A549 (cell line): ENCODE results near the gene CFAP58. TPM values are rescaled to one million over a fixed set of nuclear protein-coding genes. Genes with fewer than 3 reads are reported as not detected.

Source experiments
- ATAC-seq, 2 experiments: fragments of 200-7000 bp in 1 of 2; fragments of >200 bp in 1 of 2; cut with Nextera tagmentation in 1 of 2; cut with Tn5 transposase in 1 of 2; 3 replicates each; pipeline versions ENCODE4 v1.8.0 to v1.9.1; 2018 to 2020; ENCODE audit warnings: mild to moderate bottlenecking in 1 of 2, moderate library complexity in 1 of 2
- CTCF ChIA-PET: fragments of 300-600 bp; sonication (Branson Sonifier 250); formaldehyde crosslinking; extraction: SDS; loops from one replicate; lab custom pipeline; 2021; ENCODE audit warnings: antibody characterized with exemption, inconsistent platforms; lab: Yijun Ruan, JAX
- POLR2A ChIA-PET: fragments of 350-600 bp; formaldehyde crosslinking; extraction: SDS; loops from one replicate; lab custom pipeline; 2021; ENCODE audit warnings: antibody characterized with exemption, inconsistent platforms; lab: Yijun Ruan, JAX
- DNase-seq, 2 experiments: peaks; one replicate each; pipeline versions ENCODE4 v3.0.0 to v3.0.0-alpha.2; 2011 to 2016; ENCODE audit warnings: low read depth in 1 of 2, low spot score in 1 of 2
- FAIRE-seq: peaks from 2 replicates; lab custom pipeline; 2011; peaks lifted over from hg19 to GRCh38; lab: Jason Lieb, UNC
- H3K27ac ChIP-seq, 2 experiments: fragments of >200 bp; sonication (Bioruptor Twin); formaldehyde crosslinking; 3 replicates each; pipeline ENCODE4 v1.5.1; 2016 to 2017
- H3K4me1 ChIP-seq: fragments of >200 bp; sonication (Bioruptor Twin); formaldehyde crosslinking; 3 replicates; pipeline ENCODE4 v1.6.1; 2016
- H3K4me2 ChIP-seq: fragments of >200 bp; sonication (Bioruptor Twin); formaldehyde crosslinking; 3 replicates; pipeline ENCODE4 v1.6.1; 2016
- H3K4me3 ChIP-seq: fragments of >200 bp; sonication (Bioruptor Twin); formaldehyde crosslinking; 3 replicates; pipeline ENCODE4 v1.5.1; 2016
- H3K9me3 ChIP-seq: fragments of >200 bp; sonication (Bioruptor Twin); formaldehyde crosslinking; 3 replicates; pipeline ENCODE4 v1.6.1; 2016
- BHLHE40 ChIP-seq: IDR thresholded peaks from 2 replicates; pipeline ENCODE4 v1.6.1; 2012; ENCODE audit warnings: low read depth, low read length, inconsistent platforms
- CBX8 ChIP-seq: fragments of 200-600 bp; sonication (generic); IDR thresholded peaks from 2 replicates; pipeline ENCODE4 v1.6.1; 2016
- CHD2 ChIP-seq: fragments of 150-350 bp; IDR thresholded peaks from 2 replicates; pipeline ENCODE4 v1.6.1; 2014; ENCODE audit warnings: low read length; ENCODE audit not compliant: partially characterized antibody
- CHD4 ChIP-seq: fragments of 200-600 bp; sonication (generic); IDR thresholded peaks from 2 replicates; pipeline ENCODE4 v1.6.1; 2016; ENCODE audit warnings: antibody characterized with exemption, mild to moderate bottlenecking, borderline replicate concordance
- EHF ChIP-seq: fragments of 250-450 bp; sonication (Bioruptor Pico); IDR thresholded peaks from 2 replicates; pipeline ENCODE4 v1.5.0; 2020; ENCODE audit warnings: mild to moderate bottlenecking
- FOSB ChIP-seq: fragments of 250-450 bp; sonication (Bioruptor Pico); IDR thresholded peaks from 2 replicates; pipeline ENCODE4 v1.5.0; 2020; ENCODE audit warnings: mild to moderate bottlenecking, moderate library complexity
- FOXS1 ChIP-seq: fragments of 250-450 bp; sonication (Bioruptor Pico); IDR thresholded peaks from 2 replicates; pipeline ENCODE4 v1.5.0; 2020; ENCODE audit warnings: mild to moderate bottlenecking, moderate library complexity
- HEYL ChIP-seq: fragments of 250-450 bp; sonication (Bioruptor Pico); IDR thresholded peaks from 2 replicates; pipeline ENCODE4 v1.8.0; 2021; ENCODE audit warnings: mild to moderate bottlenecking, moderate library complexity
- HOXA7 ChIP-seq: fragments of 250-450 bp; sonication (Bioruptor Pico); IDR thresholded peaks from 2 replicates; pipeline ENCODE4 v1.5.0; 2020; ENCODE audit warnings: mild to moderate bottlenecking, moderate library complexity
- HOXB13 ChIP-seq: fragments of 250-450 bp; sonication (Bioruptor Pico); IDR thresholded peaks from 2 replicates; pipeline ENCODE4 v1.5.0; 2020; ENCODE audit warnings: low read depth, mild to moderate bottlenecking, moderate library complexity
- JUN ChIP-seq, 2 experiments: fragments of >200 bp; sonication (Bioruptor Twin); formaldehyde crosslinking; IDR thresholded peaks; 2 replicates in 1 of 2; 3 replicates in 1 of 2; pipeline ENCODE4 v1.6.1; 2016 to 2017
- JUNB ChIP-seq: fragments of >200 bp; sonication (Bioruptor Twin); formaldehyde crosslinking; IDR thresholded peaks from 2 replicates; pipeline ENCODE4 v1.6.1; 2016
- MAFK ChIP-seq: fragments of 450-650 bp; IDR thresholded peaks from 2 replicates; pipeline ENCODE4 v1.6.1; 2014; ENCODE audit not compliant: partially characterized antibody
- NFE2L2 ChIP-seq: fragments of 150-350 bp; conservative IDR thresholded peaks from 2 replicates; pipeline ENCODE4 v1.6.1; 2014; ENCODE audit warnings: low read length
- NR3C1 ChIP-seq: fragments of >200 bp; sonication (Bioruptor Twin); formaldehyde crosslinking; IDR thresholded peaks from 3 replicates; pipeline ENCODE4 v1.6.1; 2017
- PHF8 ChIP-seq: fragments of 200-600 bp; sonication (generic); IDR thresholded peaks from 2 replicates; pipeline ENCODE4 v1.6.1; 2016; ENCODE audit warnings: low read depth, mild to moderate bottlenecking, antibody characterized with exemption, moderate library complexity, borderline replicate concordance
- POLR2A ChIP-seq: IDR thresholded peaks from 2 replicates; pipeline ENCODE4 v1.6.1; 2012; ENCODE audit warnings: mild to moderate bottlenecking, low read length
- RNF2 ChIP-seq: fragments of 200-600 bp; sonication (generic); IDR thresholded peaks from 2 replicates; pipeline ENCODE4 v1.6.1; 2016; ENCODE audit warnings: low read depth, mild to moderate bottlenecking, antibody characterized with exemption, moderate library complexity, borderline replicate concordance
- SREBF2 ChIP-seq: fragments of 450-650 bp; IDR thresholded peaks from 2 replicates; pipeline ENCODE4 v1.6.1; 2014; ENCODE audit warnings: mild to moderate bottlenecking, moderate library complexity
- ZFP36 ChIP-seq: fragments of 450-650 bp; IDR thresholded peaks from 2 replicates; pipeline ENCODE4 v1.6.1; 2014; ENCODE audit warnings: borderline replicate concordance; ENCODE audit not compliant: partially characterized antibody
- WGBS: methylation state at CpG from one replicate; pipeline ENCODE4 v1.1.6; 2017; ENCODE audit errors: missing lambda C conversion rate; 5-methylcytosine and 5-hydroxymethylcytosine counted together
- polyA plus RNA-seq, 4 experiments: library from polyadenylated mRNA; depleted of rRNA in 3 of 4; stranded (reverse); fragments of >200 nt; fragmentation: RNase III in 1 of 4; extraction: RNeasy Plus Mini Kit Qiagen cat#74134 plus additional on column Dnase treatment in 1 of 4; gene quantifications; 2 replicates in 3 of 4; 3 replicates in 1 of 4; pipeline ENCODE4 v1.2.3, GENCODE V29; 2011 to 2017
- TF ChIP-seq, protein P1 (sequence below): IDR thresholded peaks from 2 replicates; pipeline ENCODE4 v1.6.1; 2012
- TF ChIP-seq, protein P2 (sequence below): fragments of 250-450 bp; sonication (Bioruptor Pico); IDR thresholded peaks from 2 replicates; pipeline ENCODE4 v1.5.0; 2021; ENCODE audit warnings: mild to moderate bottlenecking, moderate library complexity, borderline replicate concordance
- TF ChIP-seq, protein P3 (sequence below): fragments of 150-350 bp; IDR thresholded peaks from 2 replicates; pipeline ENCODE4 v1.6.1; 2014; ENCODE audit warnings: low read depth, mild to moderate bottlenecking, low read length

Gene CFAP58
- polyA plus RNA-seq, 2 of the 4 experiments (the other 2 are of a cell fraction), result 0.22 to 0.25 TPM

DNA sequence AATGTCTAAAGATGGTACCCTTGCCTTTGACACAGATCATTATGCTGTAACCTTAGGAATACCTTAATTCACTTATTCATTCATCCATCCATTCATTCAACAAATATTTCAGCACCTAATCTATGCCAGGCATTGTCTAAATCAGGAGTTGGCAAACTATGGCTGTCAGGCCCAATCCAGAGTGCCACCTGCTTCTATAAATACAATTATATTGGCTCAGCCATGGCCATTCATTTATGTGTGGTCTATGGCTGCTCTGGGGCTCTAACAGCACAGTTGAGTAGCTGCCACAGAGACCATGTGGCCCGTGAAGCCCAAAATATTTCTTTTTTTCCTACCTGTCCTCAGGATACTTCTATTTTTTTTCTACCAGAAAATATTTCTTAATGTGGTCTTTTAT, 9.4 kb upstream of the CFAP58 start:
- no peak overlapping the region for H3K27ac ChIP-seq
- 80% methylated on average over 1 of the region's 1 CpG for WGBS
- CTCF ChIA-PET, result interaction anchor here (1.2 to 13.2 kb wide), 3 partner anchors 9 to 53 kb away, joined by 4 to 339 read pairs (median 267); no protein-coding TSS in a partner anchor

DNA sequence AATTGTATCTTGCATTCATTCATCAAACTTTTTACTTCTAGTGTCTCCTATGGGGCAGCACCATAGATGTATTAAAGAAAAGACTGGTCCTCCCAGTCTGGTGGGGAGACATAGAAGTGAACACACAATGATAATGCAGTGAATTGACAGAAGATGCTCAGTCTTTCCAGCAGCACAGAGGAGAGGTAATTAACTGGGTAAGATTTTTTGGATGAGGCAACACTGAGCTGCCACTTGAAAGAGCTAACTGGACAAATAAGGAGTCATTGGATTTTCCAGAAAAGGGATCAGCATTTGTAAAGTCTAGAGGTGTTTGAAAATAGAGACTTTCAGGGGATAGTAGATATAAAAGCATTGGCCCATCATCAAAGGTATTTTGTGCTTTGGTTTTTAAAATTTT, 8.1 kb upstream of the CFAP58 start:
- peaks cover 12% of the 10 kb centered on the region for H3K4me1 ChIP-seq
- no peak overlapping the region for H3K27ac ChIP-seq
- H3K9me3 ChIP-seq, result no peaks in the 10 kb centered on the region
- H3K4me3 ChIP-seq, result no peak overlapping the region
- ChIA-PET POLR2A (no interaction called here), CTCF (interaction anchor here (0.7 to 13.2 kb wide), 5 partner anchors 8 to 746 kb away, joined by 3 to 339 read pairs (median 16); no protein-coding TSS in a partner anchor)
- no peak overlapping the region for H3K4me2 ChIP-seq
- TF ChIP-seq HOXA7 (CRISPR knock-in tag) (no peak), ZFP36 (no peak), CHD2 (no peak), POLR2A (no peak), NFE2L2 (no peak)
- ATAC-seq, result no peak
- no peak for FAIRE-seq
- DNase-seq, result no peak

More for the DNA sequence above, 9.4 kb upstream of the CFAP58 start:
- POLR2A ChIA-PET, result no interaction called here
- ATAC-seq, result no peak
- Histone ChIP-seq H3K9me3 (no peaks in the 10 kb centered on the region), H3K4me3 (no peak overlapping the region), H3K4me1 (peaks cover 15% of the 10 kb centered on the region), H3K4me2 (no peak overlapping the region)
- no peak for TF ChIP-seq HOXB13 (CRISPR knock-in tag)
- TF ChIP-seq SREBF2, result no peak
- no peak for TF ChIP-seq HEYL (CRISPR knock-in tag)
- no peak for FAIRE-seq
- no peak for DNase-seq

DNA sequence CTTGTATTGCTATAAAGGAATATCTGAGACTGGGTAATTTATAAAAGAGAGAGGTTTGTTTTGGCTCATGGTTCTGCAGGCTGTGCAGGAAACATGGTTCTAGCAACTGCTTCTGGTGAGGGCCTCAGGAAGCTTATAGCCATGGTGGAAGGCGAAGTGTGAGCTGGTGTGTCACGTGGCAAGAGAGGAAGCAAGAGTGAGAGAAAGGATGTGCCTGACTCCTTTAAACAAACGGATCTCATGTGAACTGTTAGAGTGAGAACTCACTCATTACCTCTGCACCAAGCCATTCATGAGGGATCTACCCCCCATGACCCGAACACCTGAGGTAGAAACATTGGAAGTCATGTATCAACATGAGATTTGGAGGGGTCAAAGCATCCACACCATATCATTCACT, 7.7 kb upstream of the CFAP58 start:
- TF ChIP-seq NFE2L2 (no peak), PHF8 (no peak), HOXB13 (CRISPR knock-in tag) (no peak)
- H3K27ac ChIP-seq, result no peak overlapping the region
- ChIA-PET CTCF (interaction anchor here (1.0 to 13.2 kb wide), 5 partner anchors 11 to 72 kb away, joined by 3 to 339 read pairs (median 16); no protein-coding TSS in a partner anchor), POLR2A (no interaction called here)
- no peak overlapping the region for H3K4me3 ChIP-seq
- H3K4me1 ChIP-seq, result peaks cover 11% of the 10 kb centered on the region
- WGBS, result 66% methylated on average over 4 of the region's 4 CpGs
- ATAC-seq (no peak), FAIRE-seq (no peak), DNase-seq (no peak)
- no peaks in the 10 kb centered on the region for H3K9me3 ChIP-seq
- H3K4me2 ChIP-seq, result no peak overlapping the region

DNA sequence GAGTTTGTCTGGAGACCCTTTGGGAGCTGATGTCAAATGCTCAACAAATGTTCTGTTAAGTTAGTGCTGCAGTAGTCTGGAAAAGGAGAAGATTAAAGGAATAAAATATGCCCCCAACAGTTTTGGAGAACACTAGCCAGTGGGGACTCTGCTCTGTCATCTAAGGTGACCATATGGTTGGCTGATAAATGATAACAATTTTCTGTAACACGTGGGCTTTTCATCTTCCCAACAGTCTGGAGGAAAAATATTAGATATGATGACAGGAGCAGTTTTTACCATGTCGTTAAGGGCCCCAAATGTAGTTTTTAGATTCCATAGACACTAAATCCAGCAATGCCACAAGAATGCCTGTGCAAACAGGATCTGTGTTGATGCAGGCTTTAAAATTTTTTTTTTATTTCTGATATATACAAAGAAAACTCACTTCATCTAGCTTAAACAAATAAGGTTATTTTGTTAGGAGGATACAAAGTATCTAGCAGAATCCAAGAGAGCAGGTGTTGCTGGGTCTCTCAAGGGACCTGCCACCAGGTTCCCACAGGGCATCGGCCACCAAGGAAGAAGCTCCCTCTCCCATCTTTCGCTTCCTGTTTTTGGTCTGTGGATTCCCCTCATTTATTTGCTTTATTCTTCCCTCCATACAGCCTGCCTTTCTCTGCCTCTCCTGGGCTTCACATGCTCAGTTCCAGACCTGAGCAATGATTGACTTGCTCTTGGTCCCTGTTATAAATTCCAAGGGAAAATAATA, 6.2 kb upstream of the CFAP58 start:
- Histone ChIP-seq H3K4me2 (no peak overlapping the region), H3K4me3 (no peak overlapping the region), H3K9me3 (no peaks in the 10 kb centered on the region), H3K4me1 (peaks cover 11% of the 10 kb centered on the region), H3K27ac (no peak overlapping the region)
- ATAC-seq (no peak), DNase-seq (no peak), FAIRE-seq (no peak)
- ChIA-PET POLR2A (no interaction called here), CTCF (interaction anchor here (1.1 to 13.2 kb wide), 7 partner anchors 9 to 73 kb away, joined by 3 to 339 read pairs (median 45); partner anchors contain the start of gene ITPRIP)
- TF ChIP-seq NR3C1, result no peak
- TF ChIP-seq MAFK, result peak; percentile 6
- TF ChIP-seq EHF, result no peak
- no peak for TF ChIP-seq RNF2
- TF ChIP-seq FOSB (CRISPR knock-in tag), result no peak
- TF ChIP-seq, protein P1, sequence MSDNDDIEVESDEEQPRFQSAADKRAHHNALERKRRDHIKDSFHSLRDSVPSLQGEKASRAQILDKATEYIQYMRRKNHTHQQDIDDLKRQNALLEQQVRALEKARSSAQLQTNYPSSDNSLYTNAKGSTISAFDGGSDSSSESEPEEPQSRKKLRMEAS, result no peak
- no peak for TF ChIP-seq FOXS1 (CRISPR knock-in tag)
- WGBS, result 54% methylated on average over 4 of the region's 4 CpGs

DNA sequence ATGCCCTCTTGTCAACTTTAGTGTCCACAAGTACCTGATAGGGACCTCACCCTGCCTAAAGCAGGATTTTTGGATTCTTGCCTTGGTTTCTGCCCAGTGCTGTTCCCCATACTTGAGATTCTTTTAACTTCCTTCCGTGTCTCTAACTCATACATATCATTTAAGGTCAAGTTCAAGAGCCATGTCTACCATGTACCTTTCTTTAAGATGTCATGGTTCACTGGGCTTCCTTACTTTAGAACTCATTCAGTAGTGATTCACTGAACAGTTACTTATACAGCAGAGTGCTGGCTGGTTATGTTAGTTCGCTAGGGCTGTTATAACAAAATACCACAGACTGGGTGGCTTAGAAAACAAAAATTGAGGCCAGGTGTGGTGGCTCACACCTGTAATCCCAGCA, 5.0 kb upstream of the CFAP58 start:
- peaks cover 16% of the 10 kb centered on the region for H3K4me1 ChIP-seq
- no peak overlapping the region for H3K4me3 ChIP-seq
- no peak overlapping the region for H3K4me2 ChIP-seq
- ATAC-seq, result no peak
- 78% methylated on average over 2 of the region's 2 CpGs for WGBS
- no peak for DNase-seq
- ChIA-PET CTCF (interaction anchor here (3.2 to 13.2 kb wide), 6 partner anchors 12 to 71 kb away, joined by 36 to 339 read pairs (median 104); partner anchors contain the start of gene ITPRIP), POLR2A (no interaction called here)
- H3K9me3 ChIP-seq, result no peaks in the 10 kb centered on the region
- H3K27ac ChIP-seq, result peak overlapping the region in 1 of 2 experiments; percentile 74; a peak in 3 of 6 replicates
- FAIRE-seq, result peak; percentile 23
- TF ChIP-seq CHD4 (no peak), NR3C1 (no peak), JUNB (no peak), FOXS1 (CRISPR knock-in tag) (no peak), CHD2 (no peak), BHLHE40 (no peak), CBX8 (no peak), JUN (IDR thresholded peaks at IDR 0.05) (no peak), RNF2 (no peak)
- TF ChIP-seq, protein P2, sequence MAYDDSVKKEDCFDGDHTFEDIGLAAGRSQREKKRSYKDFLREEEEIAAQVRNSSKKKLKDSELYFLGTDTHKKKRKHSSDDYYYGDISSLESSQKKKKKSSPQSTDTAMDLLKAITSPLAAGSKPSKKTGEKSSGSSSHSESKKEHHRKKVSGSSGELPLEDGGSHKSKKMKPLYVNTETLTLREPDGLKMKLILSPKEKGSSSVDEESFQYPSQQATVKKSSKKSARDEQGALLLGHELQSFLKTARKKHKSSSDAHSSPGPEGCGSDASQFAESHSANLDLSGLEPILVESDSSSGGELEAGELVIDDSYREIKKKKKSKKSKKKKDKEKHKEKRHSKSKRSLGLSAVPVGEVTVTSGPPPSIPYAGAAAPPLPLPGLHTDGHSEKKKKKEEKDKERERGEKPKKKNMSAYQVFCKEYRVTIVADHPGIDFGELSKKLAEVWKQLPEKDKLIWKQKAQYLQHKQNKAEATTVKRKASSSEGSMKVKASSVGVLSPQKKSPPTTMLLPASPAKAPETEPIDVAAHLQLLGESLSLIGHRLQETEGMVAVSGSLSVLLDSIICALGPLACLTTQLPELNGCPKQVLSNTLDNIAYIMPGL (CRISPR knock-in tag), result no peak
- TF ChIP-seq, protein P3, sequence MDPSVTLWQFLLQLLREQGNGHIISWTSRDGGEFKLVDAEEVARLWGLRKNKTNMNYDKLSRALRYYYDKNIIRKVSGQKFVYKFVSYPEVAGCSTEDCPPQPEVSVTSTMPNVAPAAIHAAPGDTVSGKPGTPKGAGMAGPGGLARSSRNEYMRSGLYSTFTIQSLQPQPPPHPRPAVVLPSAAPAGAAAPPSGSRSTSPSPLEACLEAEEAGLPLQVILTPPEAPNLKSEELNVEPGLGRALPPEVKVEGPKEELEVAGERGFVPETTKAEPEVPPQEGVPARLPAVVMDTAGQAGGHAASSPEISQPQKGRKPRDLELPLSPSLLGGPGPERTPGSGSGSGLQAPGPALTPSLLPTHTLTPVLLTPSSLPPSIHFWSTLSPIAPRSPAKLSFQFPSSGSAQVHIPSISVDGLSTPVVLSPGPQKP, result no peak
